ENCODE data around the gene MVB12B.

Gene MVB12B

DNA sequence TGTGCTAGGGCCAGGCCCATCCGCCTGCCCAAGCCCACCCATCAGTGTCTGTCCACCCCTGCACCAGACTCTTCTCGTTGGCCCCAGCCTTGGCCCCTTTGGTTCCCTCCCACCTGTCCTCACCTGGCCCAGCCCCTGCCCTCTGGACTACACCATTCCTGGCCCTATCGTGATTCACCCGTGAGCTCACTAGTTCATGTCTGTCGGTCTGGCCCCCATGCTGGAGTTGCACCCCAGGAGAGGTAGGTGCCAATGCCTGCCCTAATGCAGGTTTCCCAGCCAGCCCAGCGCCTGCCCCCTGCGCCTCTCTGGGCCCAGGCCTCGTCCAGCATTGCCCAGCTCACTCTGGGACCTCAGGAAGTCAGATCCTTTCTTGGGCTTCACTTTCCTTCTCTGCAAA, 171.7 kb downstream of the MVB12B start:
- DNase-seq: no peak

GRCh38 chr9:126499005-126499910, 172.6 kb downstream of the MVB12B start:
- DNase-seq: peak; percentile 39

- DNase-seq: no peak
These were observed 173.4 kb downstream of the MVB12B start for GRCh38 chr9:126499911-126500599.

- DNase-seq: peak; percentile 67
These were observed 174.2 kb downstream of the MVB12B start for GRCh38 chr9:126500600-126501382.

DNA sequence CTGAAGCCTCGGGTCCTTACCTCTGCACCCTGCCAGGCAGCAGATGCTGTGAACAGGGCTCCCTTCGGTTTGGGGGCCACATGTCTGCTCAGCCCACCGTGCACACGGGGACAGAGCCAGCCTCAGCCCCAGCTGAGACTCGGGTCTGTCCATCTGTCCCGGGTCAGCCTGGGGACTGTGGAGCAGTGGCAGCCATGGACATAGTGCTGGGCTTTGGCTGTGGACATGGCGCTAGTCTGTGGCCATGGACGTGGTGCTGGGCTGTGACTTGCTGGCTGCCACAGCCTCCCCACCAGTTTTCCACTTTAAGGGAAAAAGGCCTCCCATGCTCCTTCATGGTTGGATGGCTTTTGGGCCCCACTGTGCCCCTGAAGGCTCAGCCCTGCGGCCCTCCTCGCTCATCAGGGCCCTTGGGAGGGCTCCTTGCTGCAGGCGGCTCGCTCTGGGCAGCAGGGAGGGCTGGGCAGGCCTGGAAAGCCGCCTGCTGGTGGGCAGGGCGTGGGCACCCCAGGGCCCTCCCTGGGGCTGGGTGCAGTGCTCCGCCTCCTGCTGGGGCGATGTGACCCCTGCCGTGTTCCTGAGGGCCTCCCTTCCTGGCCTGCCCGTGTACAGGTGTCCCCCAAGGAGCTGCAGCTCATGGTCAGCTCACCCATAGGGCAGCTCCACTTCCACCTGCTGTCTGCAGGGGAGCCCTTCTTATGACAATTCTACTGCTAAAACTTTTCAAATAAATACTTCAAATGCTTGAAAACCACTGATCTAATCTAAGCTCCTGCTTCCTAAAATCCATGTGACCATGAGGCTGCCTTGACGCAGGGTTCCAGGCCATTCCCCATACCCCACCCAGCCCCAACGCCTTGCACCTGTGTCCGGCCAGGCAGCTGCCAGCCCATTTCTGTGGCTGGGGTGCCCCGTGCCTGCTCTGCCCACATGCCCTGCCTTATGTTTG, 175.0 kb downstream of the MVB12B start:
- DNase-seq: no peak

DNA sequence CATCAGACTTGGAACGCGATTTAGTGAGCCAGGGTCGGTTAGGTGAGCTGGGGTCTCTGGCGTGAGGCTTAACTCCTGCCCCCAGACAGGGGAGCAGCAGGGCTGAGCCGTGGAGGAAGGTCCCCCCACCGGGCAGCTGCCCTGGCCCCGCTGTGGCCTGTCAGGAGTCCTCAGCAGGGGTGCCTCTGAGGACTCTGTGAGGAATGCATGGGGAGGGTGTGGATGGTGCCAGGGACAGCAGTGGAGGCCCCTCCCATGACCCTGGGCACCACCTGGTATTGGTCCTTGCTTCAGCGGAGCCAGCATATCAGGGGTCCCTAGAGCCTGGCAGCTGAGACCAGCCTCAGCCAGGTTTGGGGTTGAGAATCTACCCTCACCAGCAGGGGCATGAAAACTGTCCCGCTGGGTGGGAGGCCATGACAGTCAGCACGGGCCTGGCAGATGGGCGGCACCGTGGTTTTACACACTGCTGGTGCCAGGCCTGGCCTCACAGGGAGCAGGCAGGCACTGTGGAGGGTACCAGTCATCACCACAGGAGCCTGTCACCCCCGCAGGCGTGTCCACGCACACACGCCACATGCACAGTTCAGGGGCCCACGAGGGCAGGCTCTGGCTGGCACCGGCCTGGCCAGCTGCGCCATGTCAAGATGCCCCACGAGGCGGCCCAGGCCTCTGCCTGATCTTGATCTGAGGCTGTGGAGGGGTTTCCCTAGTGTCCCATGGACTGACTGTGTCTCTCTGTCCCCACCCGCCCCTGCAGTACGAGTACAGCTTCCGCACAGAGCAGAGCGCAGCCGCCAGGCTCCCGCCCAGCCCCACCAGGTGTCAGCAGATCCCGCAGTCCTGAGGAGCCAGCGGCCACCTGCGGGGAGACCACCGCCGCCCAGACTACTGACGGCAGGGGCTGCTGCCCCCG, 176.0 kb downstream of the MVB12B start:
- no peak for DNase-seq

DNA sequence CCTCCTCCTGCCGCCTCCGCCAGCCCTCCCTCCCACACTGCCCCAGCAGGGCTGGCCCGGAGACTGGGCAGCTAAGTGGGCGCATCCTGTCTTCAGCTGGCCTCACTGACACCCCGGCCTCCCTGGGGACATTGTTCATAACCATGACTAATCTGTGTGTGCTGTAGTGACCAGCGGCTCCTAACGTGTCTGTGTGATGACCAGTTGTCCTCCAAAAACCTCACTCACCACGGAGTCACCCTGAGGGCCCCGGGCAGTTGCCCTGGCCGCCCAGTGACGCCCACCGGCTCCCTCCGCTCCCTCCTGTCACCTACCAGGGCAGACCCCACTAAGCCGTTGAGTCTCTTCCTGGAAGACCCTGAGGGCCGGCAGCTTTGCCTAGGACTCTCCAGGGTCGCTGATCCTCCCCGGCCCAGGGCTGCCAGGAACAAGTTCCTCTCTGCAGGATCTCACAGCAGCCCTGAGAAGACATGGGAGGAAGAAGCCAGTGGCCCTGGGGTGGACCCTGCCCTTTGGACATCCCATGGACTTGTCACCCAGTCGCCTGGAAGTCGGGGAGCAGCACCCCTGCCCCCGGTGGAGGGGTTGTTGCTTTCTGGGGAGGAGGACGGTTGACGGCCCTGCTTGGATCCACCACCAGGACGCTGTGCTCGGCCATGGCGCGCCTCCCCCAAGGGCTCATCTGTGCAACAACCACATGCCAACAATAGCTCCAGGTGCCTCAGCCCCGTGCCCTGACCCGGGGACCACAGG, 176.9 kb downstream of the MVB12B start:
- DNase-seq: no peak

DNA sequence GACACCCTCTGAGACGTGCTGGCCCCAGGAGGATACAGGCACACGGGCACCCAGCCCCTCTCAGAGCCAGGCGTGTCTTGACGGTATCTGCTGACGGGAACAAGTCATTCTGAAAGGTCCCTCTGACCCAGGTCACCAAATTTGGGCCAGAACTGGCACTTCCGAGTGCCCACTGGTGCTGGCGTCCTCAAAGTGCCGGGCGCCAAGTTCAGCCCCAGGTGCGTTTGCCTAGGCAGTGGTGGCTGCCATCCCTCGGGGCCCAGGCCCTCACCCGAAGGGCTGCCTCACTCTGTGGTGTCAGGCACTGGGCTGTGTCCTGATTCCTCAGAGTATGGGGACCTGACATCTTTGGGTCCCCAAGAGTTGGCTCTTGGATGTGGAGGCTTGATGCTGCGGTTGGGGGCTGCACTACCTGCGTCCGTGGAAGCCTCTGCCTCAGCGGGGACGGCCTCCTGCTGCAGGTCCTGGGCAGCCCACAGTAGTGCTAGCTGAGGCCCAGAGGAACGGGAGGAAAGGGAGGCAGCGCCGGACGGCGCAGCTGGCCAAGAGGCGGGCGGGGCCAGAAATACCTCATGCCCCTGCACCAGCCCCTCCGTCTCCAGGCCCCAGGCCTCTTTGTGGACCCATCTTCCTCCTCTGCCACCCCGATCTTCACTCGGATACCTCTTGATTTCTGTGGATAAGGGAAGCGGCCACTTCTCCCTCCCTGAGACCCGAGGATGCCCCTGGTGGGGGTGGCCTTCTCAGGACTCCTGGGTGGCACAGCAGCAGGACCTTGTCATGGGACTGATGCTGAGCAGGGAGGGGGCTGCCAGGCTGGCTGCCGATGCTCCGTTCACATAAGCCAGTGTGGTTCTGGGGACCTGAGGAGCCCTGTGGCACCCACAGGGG, 177.7 kb downstream of the MVB12B start:
- DNase-seq: no peak

GRCh38 chr9:126504977-126505455, 178.4 kb downstream of the MVB12B start:
- DNase-seq: no peak

- no peak for DNase-seq
These were observed 179.2 kb downstream of the MVB12B start for GRCh38 chr9:126505697-126506346.

- DNase-seq: no peak
These were observed 180.0 kb downstream of the MVB12B start for GRCh38 chr9:126506361-126507317.

GRCh38 chr9:126507318-126508109, 180.9 kb downstream of the MVB12B start:
- no peak for DNase-seq

DNA sequence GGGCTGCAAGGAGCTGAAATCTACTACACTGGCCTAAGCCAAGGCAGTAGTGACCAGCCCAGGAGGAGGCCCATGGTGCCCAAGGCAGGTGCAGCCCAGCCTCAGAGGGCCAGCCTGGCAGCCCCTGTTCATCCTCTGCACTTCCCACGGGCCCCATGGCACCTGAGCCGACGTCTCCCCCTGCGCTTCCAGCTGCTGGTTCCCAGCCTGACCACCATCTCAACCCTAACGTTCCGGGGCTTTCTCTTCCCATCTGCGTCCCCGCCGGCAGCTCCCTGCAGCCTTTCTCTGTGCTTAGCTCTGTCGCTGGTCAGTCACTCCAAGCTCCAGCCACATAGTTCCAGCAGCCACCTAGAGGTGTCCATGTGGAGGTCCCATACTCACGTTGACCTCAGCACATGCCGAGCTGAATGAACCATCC, 181.6 kb downstream of the MVB12B start:
- DNase-seq: no peak

GRCh38 chr9:126508928-126509327, 182.3 kb downstream of the MVB12B start:
- no peak for DNase-seq

- DNase-seq: no peak
These were observed 183.1 kb downstream of the MVB12B start for GRCh38 chr9:126509718-126510117.

DNA sequence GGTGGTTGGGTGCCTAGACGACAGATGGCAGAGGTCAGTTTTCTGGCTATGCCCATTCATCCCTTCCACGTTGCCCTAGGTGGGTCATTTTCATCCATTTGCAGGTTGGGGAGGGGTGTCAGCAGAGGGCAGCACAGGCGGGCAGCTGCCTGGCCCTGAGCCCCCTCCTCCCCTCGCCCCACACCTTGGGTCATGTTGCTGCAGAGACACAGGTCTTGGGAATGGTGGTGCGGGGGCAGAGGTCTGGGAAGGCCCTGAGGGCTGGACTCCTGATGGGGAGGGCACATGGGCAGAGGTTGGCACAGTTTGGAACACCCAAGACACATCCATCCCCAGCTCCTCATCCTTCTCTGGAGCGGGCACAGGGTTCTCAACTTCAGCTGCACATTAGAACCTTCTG, 183.9 kb downstream of the MVB12B start:
- DNase-seq: no peak

Measured in activated CD4-positive, alpha-beta T cell treated with anti-CD3 and anti-CD28 coated beads, Interleukin-2, amount 50 U/mL, for 1 hour (primary cell).